ELR (cell line): ENCODE results near the gene MAPK10.

Experiments
- DNase-seq: peaks from one replicate; pipeline ENCODE4 v3.0.0-alpha.2; 2015; ENCODE audit warnings: low read depth

Gene MAPK10

DNA sequence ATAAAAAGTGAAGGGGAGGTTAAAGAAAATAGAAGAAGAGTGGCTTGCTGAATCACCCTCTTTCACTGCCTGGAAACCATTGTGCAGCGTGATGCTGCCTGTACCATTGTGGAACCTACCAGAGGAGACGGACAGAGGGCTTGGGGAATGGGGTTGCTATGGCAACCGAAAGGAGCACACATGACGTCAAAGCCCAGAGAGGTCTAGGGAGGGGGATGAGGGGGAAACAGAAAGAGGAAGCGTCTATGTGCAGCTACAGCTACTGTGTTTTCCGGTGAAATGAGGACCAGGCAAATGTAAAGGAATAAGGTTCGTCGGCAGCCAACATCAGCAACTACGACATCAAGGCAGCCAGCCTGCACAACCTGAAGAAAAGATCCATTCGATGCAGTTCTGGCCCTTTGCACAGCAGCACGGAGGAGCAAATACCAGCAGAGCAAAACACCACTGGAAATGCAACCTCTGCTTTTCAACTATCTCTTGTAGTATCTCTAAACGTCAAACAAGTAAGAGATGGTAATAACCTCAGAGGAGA lies at the start of gene MAPK10:
Gene MAPK10, minus strand, starts transcription at position 110 of the 535 bp plus-strand sequence.
- DNase-seq, result peak; percentile 75

DNA sequence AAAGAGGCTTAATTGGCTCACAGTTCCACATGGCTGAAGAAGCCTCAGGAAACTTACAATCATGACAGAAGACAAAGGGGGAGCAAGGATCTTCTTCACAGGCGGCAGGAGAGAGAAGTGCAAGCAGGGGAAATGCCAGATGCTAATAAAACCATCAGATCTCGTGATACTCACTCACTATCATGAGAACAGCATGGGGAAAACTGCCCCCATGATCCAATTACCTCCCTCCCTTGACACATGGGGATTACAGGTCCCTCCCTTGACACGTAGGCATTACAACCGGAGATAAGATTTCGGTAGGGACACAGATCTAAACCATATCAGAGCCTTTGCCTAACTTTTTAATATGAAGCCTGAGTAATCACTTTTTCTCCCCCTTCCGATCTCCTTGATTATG lies 43.7 kb upstream of the MAPK10 start:
- DNase-seq, result no peak

DNA sequence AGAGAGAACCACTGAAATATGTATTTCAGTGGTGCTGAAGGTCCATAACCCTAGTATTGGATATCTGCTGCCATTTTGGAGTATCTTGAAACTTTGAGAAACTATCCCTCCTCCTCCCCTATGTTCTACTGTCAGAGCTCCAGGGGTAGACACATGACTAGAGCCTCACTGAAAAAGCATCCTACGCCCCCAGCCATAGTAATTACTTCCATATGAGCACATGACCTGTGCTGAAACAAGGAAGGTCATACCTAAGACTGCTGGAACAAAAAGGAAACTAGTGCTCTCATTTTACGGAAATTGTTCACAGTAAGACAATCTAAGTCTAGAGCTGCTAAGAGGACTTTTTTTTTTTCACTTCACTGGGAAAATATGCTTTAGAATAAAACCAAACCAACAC lies 42.0 kb upstream of the MAPK10 start:
- no peak for DNase-seq

DNA sequence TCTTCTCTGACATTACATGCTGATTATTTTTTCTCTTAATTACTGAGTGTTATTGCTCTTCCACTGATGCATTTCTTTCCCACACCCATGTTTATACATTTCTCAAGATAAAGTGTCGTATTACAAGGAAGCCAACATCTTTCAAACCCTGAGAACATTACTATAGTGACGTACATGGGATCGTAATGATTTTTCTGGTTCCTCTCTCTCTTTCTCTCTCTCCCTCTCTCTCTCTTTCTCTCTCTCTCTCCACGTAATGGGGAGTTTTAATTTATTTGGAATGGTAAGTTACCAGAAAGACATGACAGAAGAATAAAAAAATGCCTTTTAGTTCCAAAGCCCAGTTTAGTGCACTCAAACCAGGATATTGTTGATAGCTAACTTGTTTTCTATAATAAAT lies 40.4 kb upstream of the MAPK10 start:
- DNase-seq, result no peak

DNA sequence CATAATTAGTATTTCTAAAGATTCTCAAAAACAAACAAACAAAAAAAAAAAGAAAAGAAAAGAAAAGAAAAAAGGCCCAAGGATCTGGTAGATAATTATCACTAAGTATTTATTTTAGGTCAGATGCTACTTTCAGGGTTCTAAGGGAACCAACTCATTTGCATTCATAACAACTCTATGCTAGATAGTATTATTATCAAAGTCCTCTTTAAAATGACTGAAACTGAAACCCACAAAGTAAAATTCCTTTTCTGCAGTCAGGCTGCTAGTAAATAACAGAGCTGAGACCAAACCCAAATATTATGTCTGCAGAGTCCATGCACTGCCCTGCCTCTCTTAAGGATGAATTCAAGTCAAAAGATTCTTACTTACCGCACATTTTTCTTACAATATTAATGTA lies 38.3 kb upstream of the MAPK10 start:
- no peak for DNase-seq

DNA sequence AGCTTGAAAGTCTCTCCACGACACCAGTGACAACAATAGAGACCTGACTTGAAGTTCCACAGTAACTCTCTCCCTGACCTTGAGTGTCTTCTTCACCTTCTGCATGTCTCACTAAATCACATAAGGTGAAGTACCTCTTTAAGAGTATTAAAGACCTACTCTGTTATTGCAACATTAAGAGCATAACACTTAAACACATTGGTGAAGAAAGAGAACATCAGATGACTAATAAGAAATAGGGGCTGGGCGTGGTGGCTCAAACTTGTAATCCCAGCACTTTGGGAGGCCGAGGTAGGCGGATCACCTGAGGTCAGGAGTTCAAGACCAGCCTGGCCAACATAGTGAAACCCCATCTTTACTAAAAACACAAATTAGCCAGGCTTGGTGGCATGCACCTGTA lies 33.9 kb upstream of the MAPK10 start:
- no peak for DNase-seq

DNA sequence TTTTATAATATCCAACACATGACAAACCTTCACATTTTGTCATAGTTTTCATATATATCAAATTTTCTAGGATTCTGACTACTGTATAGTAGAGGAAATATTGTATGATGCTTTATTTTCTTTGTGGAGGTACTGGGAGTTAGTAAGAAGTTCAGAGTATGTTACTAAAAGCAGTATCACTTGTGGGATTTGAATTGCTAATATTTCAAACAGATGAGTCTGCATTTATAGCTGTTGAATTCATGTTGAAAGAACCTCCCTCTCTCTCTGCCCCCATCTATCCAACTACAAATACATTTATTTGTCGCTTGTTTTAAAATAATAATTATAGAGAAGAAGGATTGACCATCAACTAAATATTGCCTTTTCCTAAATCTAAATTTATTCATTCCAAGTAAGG lies 29.8 kb upstream of the MAPK10 start:
- DNase-seq, result no peak

DNA sequence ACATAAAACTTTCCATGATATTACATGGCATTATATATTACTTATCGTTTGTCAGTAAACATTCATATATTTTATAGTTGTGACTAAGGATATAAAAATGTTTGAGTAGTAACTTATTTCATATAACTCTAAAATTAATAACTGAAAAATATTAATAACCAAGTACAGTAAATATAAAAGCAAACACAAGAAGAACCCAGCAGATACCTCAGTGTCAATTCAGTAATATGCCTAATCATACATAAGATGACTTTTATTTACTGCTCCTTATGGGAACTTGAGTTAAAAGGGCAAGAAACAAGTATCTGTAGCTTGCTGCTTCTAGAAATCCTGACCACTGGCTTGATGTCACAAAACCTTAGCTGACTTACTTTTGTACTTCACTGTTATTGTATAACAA lies 28.4 kb upstream of the MAPK10 start:
- no peak for DNase-seq

DNA sequence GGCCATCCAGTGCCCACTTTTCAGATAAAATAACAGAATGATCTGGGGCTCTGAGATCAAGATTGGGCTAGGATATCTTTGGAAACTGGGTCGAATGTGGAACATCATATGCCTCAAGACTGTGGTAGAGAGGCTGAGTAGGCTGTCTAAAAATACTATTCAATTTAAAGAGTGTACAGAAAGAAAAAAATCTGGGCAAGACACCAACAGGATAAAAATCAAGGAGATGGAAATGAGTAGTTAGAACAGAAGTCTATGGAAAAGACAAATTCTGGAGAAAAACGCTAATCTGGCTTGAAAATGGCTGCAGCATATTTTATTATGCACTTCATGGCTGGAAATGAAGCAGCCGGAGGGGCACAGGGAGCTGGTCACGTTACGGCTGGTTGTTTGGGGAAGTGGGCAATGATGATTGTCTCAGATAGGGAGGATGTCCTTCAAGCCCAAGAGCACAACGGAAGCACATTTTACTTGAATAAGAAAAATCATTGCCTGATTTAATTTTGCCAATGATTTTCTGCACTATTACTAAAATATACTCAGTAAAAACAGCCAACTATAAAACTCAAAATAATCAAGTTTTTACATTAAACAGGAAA lies 27.1 kb upstream of the MAPK10 start:
- no peak for DNase-seq

DNA sequence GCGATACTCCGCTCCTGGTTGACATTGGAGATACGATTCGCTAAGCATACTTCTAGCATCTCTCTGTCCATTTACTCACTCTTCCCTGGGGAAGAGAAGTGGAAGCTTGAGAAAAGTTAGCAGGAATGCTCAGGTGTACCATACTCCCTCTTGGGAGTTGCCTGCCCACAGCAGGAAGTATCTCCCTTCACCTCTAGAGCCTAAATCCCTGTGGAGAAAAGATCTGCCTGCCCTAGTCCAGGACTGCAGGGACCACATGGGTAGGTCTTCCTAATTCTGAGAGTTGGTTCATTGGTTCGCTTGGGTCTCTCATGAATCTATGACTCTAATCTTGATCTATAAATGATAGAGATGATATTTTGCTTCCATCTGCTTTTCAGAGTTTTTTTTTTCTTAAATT lies 26.3 kb upstream of the MAPK10 start:
- no peak for DNase-seq

DNA sequence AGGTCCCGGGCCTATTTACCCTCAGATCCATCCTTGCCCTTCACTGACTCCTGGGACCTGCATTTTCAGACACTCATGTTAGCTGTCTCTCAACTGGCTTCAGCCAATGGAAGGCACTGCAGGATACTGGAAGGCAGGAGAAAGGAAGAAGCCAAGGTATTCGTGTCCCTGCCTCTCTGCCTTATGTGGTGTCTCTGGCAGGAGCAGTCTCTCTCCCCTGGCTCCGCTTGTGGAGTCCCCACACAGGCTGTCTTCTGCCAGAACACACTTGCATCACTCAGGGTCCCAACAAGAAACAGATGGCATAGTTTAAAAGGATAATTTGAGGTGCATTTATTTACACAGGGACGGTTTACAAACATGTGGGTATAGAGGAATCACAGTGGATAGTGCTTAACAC lies 21.6 kb upstream of the MAPK10 start:
- DNase-seq, result no peak

DNA sequence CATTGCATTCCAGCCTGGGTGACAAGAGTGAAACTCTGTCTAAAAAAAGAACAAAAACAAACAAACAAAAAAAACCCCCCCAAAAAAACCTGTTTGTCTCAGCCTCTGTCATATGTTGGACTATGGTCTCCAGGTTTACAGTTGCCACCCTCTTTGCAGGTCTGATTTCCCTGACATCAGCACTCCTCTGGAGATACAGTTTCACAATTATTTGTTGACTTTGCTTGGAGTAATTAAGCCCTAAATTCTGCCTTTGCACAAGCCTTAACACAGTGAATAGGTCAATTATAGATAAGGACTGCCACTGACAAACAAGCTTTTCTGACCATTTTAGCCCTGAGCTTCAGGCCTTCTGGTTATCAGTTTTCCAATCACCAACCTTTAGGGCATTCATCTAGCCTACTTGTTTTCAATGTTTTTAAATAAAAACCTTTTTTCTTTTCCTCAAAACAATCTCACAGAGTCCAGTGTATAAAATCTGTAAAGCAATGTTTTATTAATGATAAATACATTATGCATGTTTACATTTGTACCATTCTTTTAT lies 20.4 kb upstream of the MAPK10 start:
- no peak for DNase-seq

DNA sequence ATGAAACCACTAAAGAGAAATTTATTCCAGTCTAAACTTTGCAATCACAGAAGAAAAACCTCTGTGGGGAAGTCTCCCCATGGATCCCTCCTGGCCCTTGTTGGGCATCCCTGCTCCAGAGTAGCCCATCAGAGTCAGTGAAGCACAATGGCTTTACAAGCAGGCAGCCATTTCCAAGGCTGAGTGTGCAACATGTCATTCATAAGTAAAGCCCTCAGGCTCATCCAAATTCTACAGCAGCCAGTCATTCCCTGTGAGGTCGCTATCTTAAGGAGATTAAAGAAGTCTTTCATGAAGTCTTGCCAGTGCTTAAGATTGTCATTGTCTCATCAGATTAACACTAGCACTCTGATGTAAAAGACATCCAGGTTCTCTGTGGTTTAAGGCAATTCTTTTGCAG lies 17.0 kb upstream of the MAPK10 start:
- DNase-seq, result no peak

DNA sequence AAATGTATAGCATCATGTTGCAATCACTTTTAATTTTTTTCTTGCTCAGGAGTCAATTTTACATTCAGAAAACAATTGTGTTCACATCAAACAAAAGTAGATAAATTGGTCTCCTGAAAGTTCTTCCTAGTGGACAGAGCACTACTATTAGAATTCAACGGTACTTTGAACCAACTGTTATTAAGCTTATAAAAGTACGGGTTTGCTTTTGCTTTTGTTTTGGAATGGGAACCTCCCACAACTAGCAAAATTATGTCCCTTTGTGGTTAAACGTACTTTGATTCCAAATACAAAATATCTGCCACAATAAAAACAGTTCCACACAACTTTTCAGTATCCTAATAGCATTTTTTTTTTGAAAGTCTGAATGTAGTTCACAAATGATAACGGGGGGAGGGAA lies 8.6 kb upstream of the MAPK10 start:
- DNase-seq, result no peak

DNA sequence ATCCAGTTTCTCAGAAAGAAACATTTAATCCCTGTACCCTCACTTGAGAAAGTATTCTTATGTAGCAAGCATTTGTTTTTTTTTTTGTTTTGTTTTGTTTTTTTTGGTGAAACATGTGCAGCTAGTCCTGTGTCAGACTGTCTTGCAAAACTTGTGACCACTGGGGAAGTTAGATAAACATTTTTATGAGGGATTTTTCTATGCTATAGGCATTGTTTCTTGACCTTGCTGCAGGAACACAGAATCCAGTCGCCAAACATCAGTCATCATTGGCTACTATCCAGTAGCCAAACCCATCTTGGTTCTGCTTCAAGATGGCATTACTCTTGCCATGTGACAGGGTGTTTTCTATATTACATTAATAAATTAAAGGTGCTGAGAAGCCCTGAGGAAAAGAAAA lies 7.7 kb upstream of the MAPK10 start:
- peak; percentile 10 for DNase-seq

DNA sequence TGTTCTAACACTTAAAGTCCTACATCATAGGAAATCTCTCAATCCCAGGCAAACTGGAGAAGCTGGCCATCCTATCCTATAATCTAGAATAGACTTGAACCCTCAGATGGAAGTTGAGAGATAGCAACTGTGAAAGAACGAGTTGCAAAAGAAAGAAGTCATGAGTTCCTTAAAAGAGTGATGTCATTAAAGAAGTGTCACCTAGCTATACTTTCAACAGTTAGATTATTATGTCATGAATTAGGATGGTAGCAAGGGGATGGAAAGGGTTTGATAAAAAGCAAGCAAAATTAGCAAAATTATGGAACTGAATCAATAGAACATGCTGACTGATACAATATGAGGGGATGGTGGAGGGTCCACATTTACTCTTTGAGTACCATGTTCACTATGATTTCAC lies 7.1 kb upstream of the MAPK10 start:
- DNase-seq, result no peak

DNA sequence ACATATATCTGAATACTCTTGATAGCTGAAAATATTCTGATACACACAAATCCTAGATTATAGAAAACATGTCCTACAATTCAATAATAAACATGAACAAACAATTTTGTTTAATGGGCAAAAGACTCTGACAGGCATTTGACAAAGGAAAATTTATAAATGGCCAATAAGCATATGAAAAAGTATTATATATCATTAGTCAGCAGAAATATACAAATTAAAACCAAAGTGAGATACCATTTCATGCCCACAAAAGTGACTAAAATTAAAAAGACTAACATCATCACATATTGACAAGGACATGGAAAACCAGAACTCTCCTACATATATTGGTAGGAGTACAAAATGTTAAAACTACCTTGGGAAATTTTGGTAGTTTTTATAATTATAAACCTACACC lies 2.7 kb upstream of the MAPK10 start:
- DNase-seq, result no peak

DNA sequence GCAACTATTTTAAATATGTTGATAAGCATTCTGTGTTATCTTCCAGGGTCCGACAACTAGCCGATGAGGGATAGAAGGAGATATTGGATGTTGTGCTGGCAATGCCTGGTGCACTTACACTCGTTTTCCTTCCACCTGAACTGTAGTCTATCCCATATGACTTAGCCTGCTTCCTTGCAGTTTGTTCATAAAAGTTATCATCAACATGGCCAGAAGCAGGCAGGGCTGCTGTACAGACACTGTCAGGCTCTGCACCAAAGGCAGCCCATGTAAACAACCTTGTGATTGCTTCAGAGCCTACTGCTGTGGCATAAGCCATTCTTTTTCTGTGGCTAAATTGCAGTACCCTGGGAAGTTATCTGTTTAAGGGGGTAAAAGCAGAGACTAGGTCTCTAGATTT lies 1.6 kb downstream of the MAPK10 start:
- no peak for DNase-seq

DNA sequence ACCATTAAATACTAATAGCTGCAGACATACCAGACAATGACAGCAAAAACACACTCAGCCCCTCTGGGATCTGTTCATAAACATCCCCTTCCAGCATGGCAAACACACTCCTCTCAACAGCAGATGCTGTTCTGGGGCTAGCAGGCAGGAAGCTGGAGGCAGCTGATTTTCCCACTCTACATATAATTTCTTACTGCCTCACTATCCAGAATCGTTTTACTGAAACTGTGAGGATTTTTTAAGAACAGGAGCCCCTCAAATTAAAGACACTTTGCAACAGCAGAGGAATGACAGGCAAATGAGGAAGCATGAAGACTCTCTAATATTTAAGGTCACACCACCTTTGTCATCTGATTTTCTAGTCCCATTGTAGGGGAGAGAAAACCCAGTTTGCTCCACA lies 2.2 kb downstream of the MAPK10 start:
- no peak for DNase-seq

DNA sequence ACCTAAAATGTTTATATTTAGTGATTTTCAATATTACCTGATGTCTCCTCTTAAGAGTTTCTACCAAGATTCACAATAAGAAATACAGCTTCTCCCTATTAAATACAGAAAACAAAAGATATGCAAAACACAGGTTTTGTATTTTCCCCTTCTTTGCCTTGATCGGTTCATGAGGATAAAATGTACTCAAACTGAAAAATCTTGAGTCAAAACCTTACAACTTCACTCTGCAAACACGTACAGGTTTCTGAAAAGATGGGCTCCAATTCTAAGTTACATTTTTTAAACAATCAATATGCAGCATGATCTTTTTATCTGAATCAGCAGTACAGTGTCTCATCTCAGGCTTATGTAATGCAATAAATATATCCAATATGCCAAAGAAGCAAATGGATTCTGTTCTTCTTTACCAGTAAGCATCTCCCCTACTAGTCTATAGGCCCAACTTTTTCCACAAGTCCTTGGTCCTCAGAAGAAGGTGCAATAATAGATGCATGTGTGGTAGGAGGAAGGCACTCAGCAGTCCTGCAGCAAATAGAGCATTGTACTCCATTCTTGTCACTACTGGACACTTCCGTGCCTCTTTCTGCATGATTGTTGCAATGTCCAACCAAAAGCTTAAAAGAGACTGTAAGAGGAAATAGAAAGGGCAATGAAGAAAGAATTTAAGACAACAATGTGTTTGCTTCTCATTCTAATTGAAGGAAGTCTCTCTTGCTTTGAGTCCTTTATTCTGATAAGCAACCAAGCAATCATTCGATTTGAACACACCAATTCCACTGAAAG lies 3.2 kb downstream of the MAPK10 start:
- no peak for DNase-seq

DNA sequence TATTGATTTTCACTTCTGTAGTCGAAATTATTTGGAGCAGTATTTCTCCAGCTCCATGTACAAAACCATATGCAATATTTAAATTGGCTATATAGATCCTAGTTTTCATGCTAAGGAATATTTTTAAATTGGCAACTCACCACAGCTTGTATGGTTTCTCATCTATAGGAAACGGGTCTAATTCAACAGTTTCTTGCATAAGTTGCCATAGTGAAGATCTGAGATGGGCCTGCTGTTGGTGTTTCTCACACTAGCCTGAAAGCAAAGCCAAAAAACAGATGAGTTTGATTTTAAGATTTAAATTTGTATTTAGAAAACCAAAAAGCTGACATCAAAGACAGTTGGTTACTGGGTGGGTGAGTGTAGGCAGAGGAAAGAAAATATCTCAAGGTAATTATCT lies 5.5 kb downstream of the MAPK10 start:
- no peak for DNase-seq

DNA sequence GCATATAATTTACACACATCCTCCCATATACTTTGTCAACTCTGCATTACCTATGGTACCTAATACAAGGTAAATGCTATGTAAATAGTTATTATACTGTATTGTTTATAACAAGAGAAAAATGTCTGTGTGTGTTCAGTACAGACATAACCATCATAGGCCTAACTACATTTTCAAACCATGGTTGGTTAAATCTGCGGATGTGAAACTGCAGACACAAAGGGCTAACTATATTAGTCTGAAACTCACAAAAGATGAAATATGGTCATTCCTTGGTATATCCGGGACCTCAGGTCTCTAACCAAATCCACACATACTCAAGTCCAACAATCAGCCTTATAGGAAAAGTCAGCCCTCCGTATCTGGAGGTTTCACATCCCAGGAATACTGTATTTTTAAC lies 13.5 kb downstream of the MAPK10 start:
- DNase-seq, result no peak

DNA sequence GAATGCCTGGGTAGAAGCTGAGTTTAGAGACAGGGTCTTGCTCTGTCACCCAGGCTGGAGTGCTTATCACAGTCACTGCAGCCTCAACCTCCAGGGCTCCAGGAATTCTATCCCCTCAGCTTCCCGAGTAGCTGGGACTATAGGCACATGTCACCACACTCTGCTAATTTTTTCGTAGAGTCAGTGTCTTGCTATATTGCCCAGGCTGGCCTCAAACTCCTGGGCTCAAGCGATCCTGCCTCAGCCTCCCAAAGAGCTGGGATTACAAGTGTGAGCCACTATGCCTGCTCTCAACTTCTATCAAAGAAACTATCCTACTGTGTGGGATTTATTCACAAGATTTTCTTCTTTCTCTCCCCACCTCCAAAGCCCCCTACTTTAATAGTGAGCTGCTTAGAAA lies 15.7 kb downstream of the MAPK10 start:
- no peak for DNase-seq

DNA sequence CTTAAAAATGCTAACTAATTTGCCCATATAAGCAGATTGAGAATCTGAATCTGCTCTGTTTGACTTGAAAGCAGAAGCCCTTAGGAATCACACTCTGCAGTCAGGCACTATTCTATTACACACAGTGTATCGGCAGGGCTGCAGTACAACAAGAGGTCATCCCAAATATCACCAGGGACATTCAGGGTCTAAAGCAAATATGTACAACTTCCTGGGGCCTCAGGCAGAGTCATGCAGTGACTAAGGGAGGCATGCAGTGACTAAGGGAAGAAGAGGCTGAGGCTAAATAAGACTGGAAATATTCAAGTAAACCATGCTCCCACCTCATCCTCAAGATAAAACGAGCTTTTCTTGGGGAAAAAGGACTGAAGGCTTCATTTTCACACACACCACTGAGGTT lies 20.9 kb downstream of the MAPK10 start:
- peak; percentile 92 for DNase-seq
